ENCODE measurements around the gene RASGRP2. TPM values are rescaled to one million over a fixed set of nuclear protein-coding genes. Genes with fewer than 3 reads are reported as not detected.

The RASGRP2 gene
- polyA plus RNA-seq, 1 donor from 2014 or later = 350 TPM

- H3K9me3 Mint-ChIP-seq = no peaks in the 10 kb centered on the region
- peaks cover 45 to 62% (median 54%) of the 10 kb centered on the region in 3 donors for H3K4me1 Mint-ChIP-seq
- H3K36me3 Mint-ChIP-seq = peaks cover 15% of the 10 kb centered on the region
- peak overlapping the region; percentile 95 to 99 (median 96) for H3K27ac Mint-ChIP-seq
- H3K27me3 Mint-ChIP-seq = peaks cover 3% of the 10 kb centered on the region
- peak overlapping the region; percentile 68 to 93 (median 90) for H3K4me3 Mint-ChIP-seq
These were observed 20.8 kb upstream of the RASGRP2 start for GRCh38 chr11:64764753-64765152.

GRCh38 chr11:64764040-64764611 is 20.2 kb upstream of the RASGRP2 start:
- H3K27me3 Mint-ChIP-seq = peaks cover 3% of the 10 kb centered on the region
- peaks cover 45 to 62% (median 49%) of the 10 kb centered on the region in 3 donors for H3K4me1 Mint-ChIP-seq
- peak overlapping the region; percentile 95 to 99 (median 96) for H3K27ac Mint-ChIP-seq
- peak overlapping the region; percentile 68 to 93 (median 90) for H3K4me3 Mint-ChIP-seq
- no peaks in the 10 kb centered on the region for H3K9me3 Mint-ChIP-seq
- H3K36me3 Mint-ChIP-seq = peaks cover 11% of the 10 kb centered on the region

GRCh38 chr11:64763526-64764039 is 19.6 kb upstream of the RASGRP2 start:
- Mint-ChIP-seq H3K9me3 (no peaks in the 10 kb centered on the region), H3K27me3 (peaks cover 3% of the 10 kb centered on the region), H3K4me1 (peaks cover 45 to 60% (median 48%) of the 10 kb centered on the region in 3 donors), H3K27ac (peak overlapping the region; percentile 95 to 99 (median 99)), H3K4me3 (peak overlapping the region; percentile 68 to 93 (median 90)), H3K36me3 (peaks cover 11% of the 10 kb centered on the region)

- Mint-ChIP-seq H3K27ac (peak overlapping the region; percentile 95 to 99 (median 99)), H3K36me3 (peaks cover 11% of the 10 kb centered on the region), H3K27me3 (peaks cover 3% of the 10 kb centered on the region), H3K4me3 (peak overlapping the region; percentile 62 to 91 (median 76)), H3K9me3 (no peaks in the 10 kb centered on the region), H3K4me1 (peaks cover 44 to 54% (median 44%) of the 10 kb centered on the region in 3 donors)
These were observed 19.0 kb upstream of the RASGRP2 start for GRCh38 chr11:64762674-64763525.

GRCh38 chr11:64762277-64762673 is 18.3 kb upstream of the RASGRP2 start:
- Mint-ChIP-seq H3K9me3 (no peaks in the 10 kb centered on the region), H3K27me3 (peaks cover 3% of the 10 kb centered on the region), H3K4me3 (peak overlapping the region; percentile 55 to 91 (median 75)), H3K36me3 (peaks cover 8% of the 10 kb centered on the region), H3K27ac (peak overlapping the region; percentile 95 to 99 (median 99)), H3K4me1 (peaks cover 39 to 51% (median 40%) of the 10 kb centered on the region in 3 donors)

GRCh38 chr11:64760759-64761420 is 16.9 kb upstream of the RASGRP2 start:
- Mint-ChIP-seq H3K36me3 (peaks cover 8% of the 10 kb centered on the region), H3K9me3 (no peaks in the 10 kb centered on the region), H3K4me1 (peaks cover 39 to 52% (median 40%) of the 10 kb centered on the region in 3 donors), H3K4me3 (peak overlapping the region; percentile 41 to 91 (median 60)), H3K27me3 (peaks cover 3% of the 10 kb centered on the region), H3K27ac (peak overlapping the region; percentile 95 to 99 (median 98))

- Mint-ChIP-seq H3K27ac (peak within 1 kb of the TSS; percentile 95 to 99 (median 98)), H3K4me3 (peak within 1 kb of the TSS; percentile 41 to 76 (median 50)), H3K27me3 (peaks cover 3% of the 10 kb centered on the region), H3K4me1 (peaks cover 33 to 49% (median 33%) of the 10 kb centered on the region in 3 donors), H3K36me3 (peaks cover 8% of the 10 kb centered on the region), H3K9me3 (no peaks in the 10 kb centered on the region)
These were observed 16.1 kb upstream of the RASGRP2 start, which contains the start of gene PYGM for GRCh38 chr11:64759722-64760719. PYGM (minus strand) TSS chr11:64759974; CDS start chr11:64759898, 76 bp downstream.

- Mint-ChIP-seq H3K9me3 (no peaks in the 10 kb centered on the region), H3K36me3 (peaks cover 4% of the 10 kb centered on the region), H3K27me3 (peaks cover 3% of the 10 kb centered on the region), H3K27ac (peak overlapping the region; percentile 16 to 99 (median 71)), H3K4me1 (peaks cover 25 to 41% (median 25%) of the 10 kb centered on the region in 3 donors), H3K4me3 (peak overlapping the region in 1 of 4 donors; percentile 57)
These were observed 15.3 kb upstream of the RASGRP2 start for GRCh38 chr11:64759131-64759721.

- Mint-ChIP-seq H3K4me3 (peak overlapping the region in 1 of 4 donors; percentile 17), H3K36me3 (peaks cover 5% of the 10 kb centered on the region), H3K4me1 (peaks cover 20 to 35% (median 21%) of the 10 kb centered on the region in 3 donors), H3K9me3 (no peaks in the 10 kb centered on the region), H3K27me3 (peaks cover 3% of the 10 kb centered on the region), H3K27ac (peak overlapping the region; percentile 23 to 99 (median 71))
These were observed 14.6 kb upstream of the RASGRP2 start for GRCh38 chr11:64758330-64759079.

- peaks cover 3% of the 10 kb centered on the region for H3K27me3 Mint-ChIP-seq
- peak overlapping the region in 2 of 4 donors; percentile 55 to 60 for H3K4me3 Mint-ChIP-seq
- H3K36me3 Mint-ChIP-seq = peaks cover 2% of the 10 kb centered on the region
- no peaks in the 10 kb centered on the region for H3K9me3 Mint-ChIP-seq
- H3K4me1 Mint-ChIP-seq = peaks cover 14 to 30% (median 17%) of the 10 kb centered on the region in 3 donors
- peak overlapping the region in 2 of 3 donors; percentile 63 to 72 for H3K27ac Mint-ChIP-seq
These were observed 13.8 kb upstream of the RASGRP2 start for GRCh38 chr11:64757549-64758329.

- peaks cover 5% of the 10 kb centered on the region for H3K36me3 Mint-ChIP-seq
- no peaks in the 10 kb centered on the region for H3K9me3 Mint-ChIP-seq
These were observed 11.9 kb upstream of the RASGRP2 start for GRCh38 chr11:64755681-64756361.

More at GRCh38 chr11:64755681-64756361, 11.9 kb upstream of the RASGRP2 start:
- no peak overlapping the region for H3K4me3 Mint-ChIP-seq
- no peaks in the 10 kb centered on the region for H3K27me3 Mint-ChIP-seq
- peaks cover under 1 to 16% (median 9%) of the 10 kb centered on the region in 3 donors for H3K4me1 Mint-ChIP-seq
- H3K27ac Mint-ChIP-seq = peak overlapping the region in 1 of 3 donors; percentile 25
